HG02970 (cell line): ENCODE measurements around the gene RAP1A.
"Not testable (repeated sequence)": the region's sequence is repeated elsewhere in the genome, so short reads cannot be mapped to it uniquely, and the experiment has no call there.

Experiments
- ATAC-seq: cut with Tn5 transposase; IDR thresholded peaks from one replicate; pipeline ENCODE4 v1.9.1; 2021; ENCODE audit warnings: mild to moderate bottlenecking, moderate library complexity, moderate number of reproducible peaks; ENCODE audit not compliant: unreplicated experiment, low FRiP score

The RAP1A gene

DNA sequence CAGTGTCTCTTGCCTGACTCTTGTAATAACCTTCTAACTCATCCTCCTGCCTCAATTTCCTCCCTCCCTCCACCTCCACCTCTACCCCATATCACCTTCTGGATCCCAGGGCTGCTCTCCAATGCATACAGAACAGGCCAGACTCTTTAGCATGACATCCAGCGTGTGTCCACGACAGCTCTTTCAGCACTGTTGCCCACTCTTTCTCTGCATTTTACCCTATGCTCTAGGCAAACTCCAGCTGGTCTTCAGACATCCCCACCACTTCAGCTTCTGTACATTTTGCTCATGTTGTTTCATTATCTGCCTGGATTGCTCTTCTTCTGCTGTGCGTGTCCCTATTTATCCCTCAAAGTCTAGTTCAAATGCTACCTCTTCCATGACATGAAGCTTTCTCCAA, 114.8 kb downstream of the RAP1A start:
- no peak for ATAC-seq

DNA sequence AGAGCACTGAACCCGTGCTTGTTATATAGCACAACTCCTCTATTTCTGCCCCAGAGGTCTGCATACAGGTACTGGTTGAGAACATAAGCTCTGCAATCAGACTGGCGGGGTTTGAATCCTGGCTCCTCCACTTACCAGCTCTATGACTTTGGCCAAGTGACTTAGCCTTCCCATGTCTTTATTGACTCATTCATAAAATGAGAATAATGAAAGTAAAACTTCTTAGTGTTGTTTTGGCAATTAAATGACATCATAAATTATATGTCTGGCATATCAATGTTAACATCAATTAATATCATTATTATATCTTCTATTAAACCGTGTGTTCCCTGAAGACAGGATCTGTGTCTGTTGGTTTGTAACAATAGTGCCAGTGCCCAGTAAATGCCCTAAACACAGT, 115.3 kb downstream of the RAP1A start:
- ATAC-seq: no peak

DNA sequence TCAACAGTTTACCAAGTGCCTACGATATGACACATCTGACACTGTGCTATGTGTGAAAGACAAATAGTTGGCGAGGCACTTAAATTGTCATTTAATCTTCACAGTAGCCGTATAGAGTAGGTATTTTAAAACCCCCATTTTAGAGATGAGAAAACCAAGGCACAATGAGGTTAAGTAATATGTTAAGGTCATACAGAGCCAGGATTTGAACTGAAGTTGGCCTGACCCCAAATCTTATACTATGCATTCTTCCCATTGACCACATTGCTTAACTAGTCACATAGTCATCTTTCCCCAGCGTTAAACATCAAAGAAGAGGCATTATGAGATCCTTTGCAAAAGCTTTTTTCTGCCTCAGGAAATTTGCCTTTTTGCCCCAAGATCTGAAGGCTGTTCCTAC, 115.7 kb downstream of the RAP1A start:
- ATAC-seq: no peak

GRCh38 chr1:111735858-111736544, 116.4 kb downstream of the RAP1A start:
- no peak for ATAC-seq

- ATAC-seq: no peak
These were observed 117.1 kb downstream of the RAP1A start for GRCh38 chr1:111736548-111737215.

DNA sequence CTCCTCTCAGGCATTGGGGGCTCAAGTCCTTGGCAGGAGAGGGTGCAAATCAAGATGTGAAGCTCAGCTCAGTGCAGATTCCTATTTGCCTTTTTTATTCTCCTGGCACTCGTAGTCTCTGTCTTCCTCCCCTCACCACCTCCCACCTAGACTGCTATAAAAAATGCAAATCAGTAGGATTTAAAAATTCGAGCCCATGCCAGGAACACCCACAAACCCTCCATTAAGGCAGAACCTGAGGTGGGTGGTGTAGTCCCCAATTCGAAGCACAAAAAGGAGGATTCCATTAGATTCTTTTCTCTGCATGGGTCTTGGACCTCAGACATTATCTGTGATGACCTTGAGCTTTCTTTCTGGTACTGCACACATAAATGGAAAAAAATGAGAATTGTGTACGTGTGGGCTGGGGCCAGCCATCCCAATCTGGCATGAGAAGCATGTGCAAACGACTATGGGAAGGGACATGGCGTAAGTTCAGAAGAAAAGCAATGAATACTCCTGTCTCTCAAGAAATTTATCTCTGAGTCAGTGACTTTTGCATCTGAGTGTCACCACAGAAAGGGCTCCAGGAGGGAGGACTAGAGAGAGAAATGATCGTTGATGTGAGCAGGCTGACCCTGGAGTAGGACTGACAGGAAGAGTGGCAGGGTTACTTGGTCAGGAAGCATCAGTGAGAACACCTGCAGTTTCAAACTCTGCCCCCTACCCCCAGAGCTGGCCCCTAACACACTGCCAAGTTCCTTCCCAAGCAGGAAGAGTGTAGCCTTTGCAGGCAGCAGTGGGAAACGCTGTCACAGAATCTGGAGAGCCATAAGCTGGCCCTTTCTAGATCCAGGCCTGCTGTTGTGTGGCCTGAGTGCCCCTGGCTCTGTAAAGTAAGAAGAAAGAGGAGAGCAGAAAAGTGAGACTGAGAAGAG, 117.9 kb downstream of the RAP1A start:
- ATAC-seq: no peak

- no peak for ATAC-seq
These were observed 118.5 kb downstream of the RAP1A start for GRCh38 chr1:111738133-111738435.

- ATAC-seq: peak; percentile 42
These were observed 119.0 kb downstream of the RAP1A start for GRCh38 chr1:111738436-111739193.

DNA sequence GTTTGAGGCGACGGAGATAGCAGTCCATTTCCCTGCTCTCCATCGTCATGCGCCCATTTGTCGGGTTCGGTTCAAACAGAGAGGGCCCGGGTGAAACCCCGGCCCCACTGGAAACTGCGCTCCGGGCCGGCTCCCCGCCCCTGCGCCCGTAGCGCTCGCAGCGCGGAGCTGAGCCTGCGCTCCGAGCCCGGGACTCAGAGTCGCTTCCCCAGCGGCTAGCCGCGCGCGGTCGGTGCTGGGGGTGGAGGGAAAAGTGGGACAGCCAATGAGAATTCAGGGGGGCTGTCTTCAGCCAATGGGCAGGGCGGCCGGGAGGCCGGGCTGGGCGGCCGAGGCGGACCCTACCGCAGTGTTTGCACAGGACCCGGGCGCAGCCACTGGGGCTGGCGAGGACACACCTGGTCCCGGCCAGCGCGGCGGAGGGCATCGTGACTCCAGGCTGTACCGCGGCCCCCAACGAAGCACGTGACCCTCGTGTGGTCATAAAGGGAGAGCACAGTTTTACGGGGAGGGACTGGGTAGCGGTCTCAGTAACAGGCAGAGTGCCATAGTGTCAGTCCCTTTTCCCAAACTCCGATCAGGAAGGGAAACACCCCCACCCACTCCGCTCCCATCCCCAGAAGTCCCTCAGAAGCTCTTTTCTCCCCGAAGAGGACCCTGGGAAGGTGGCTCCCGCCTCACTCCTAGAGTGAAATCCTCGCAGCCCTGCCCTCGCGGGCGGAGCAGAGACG, 119.8 kb downstream of the RAP1A start, which contains the start of gene INKA2:
Gene INKA2 (minus strand): TSS at position 202 of the 731 bp plus-strand sequence. CDS start 153 bp downstream, at position 49.
- peak; percentile 76 for ATAC-seq

DNA sequence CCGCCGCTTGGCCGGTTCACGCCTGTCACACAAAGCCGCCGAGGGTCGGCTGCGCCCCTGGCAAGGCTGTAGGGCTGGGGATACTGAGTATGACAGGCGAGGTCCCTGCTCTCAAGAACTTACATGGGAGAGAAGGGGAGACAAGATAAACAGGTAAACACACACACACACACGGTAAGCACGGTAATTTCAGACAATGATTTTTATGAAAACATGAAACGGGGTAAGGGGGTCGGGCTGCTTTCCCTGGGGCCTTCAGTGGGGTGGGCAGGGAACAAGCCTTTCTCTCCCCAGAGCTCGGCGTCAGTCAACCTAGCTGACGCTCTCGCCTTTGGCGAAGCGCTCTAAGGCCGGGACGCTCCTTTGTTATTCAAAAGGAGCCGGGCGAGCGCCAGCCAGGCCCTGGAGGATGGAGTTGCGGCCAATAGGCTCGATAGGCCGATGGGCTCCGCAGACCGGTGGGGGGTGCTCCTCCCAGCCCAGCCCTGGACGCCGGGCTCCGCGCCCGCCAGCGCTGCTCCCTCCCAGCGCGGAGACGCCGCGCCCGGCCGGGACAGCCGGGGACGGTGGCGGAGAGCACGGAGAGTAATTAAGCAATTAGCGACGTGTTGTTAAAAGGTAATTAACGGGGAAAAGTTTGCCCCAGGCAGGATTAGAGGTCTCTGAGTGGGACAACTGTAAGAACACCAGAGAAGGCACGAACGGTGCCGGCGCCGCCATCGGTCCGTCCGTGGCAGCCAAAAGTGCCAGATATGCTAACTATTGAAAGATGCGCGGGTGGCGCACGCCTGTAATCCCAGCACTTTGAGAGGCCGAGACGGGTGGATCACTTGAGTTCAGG, 120.6 kb downstream of the RAP1A start:
- ATAC-seq: no peak

DNA sequence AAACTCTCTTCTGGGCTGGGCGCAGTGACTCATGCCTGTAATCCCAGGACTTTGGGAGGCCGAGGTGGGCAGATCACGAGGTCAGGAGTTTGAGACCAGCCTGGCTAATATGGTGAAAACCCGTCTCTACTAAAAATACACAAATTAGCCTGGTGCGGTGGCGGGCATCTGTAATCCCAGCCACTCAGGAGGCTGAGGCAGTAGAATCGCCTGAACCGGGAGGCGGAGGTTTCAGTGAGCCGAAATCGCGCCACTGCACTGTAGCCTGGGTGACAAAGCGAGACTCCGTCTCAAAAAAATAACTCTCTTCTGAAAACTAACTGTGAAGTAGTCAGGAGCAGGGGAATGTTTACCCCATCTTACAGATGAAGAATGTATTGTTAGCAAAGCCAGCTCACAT, 122.7 kb downstream of the RAP1A start:
- ATAC-seq: not testable (repeated sequence)

- ATAC-seq: no peak
These were observed 123.5 kb downstream of the RAP1A start for GRCh38 chr1:111742938-111743549.

DNA sequence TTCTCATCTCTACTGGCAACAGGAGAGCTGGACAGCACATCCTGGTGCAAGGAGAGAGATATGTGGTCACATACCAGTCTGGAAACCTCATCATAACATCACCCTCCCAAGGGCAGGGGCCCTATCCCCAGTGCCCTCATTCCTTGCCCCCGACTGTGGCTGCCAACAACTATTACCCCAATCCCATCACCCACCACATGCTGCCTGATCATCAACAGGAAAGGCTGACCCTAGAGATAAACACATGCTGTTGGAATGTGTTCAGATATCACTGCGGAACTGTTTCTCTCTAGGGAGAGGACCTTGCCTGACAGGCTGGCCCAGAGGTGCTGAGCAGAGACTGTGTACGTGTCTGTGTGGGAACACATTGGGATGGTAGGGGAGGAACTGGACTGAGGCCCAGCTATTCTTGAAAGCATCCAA, 124.1 kb downstream of the RAP1A start:
- ATAC-seq: no peak

DNA sequence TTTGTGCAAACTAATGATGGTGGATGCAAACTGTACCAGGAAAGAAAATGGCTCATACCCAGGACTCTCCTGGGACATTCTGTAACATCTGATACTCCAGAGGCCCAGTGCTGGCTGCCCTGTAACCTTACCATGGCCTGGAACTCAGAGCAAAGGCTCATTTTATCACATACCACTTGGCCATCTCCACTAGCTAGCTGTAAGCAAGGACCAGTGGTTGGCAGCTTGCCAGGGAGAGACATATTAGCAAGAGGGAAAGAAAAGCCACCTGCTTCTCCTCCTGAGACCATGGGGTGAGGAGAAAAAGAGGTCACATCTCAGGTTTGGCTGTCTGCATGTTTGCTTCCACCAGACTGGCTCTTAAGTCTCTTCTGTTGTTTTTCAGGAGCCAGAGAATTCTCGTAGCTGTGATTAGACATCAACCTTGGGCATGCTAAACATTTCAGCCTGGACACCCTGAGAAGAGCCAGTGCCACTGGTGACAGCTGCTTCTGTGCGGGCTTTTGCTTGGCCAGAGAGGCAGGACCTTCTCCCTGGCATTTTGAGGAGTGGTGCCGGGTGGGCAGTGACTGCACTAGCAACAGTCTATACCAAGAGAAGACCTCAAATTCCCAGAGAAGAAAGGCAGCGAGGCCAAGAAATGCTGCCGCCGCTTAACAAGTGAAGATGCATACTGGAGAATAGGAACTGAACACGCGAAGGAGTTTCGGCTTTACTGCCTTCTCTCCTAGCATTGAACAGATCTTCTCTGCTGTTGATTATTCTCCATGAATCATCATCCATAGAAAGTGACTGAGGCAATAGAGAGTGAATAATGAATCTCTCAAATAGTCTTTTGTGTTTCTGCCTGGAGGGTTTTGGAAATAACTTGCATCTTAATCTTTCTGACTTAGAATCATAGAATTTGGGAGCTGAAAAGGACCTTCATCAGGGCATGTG, 126.4 kb downstream of the RAP1A start:
- no peak for ATAC-seq

DNA sequence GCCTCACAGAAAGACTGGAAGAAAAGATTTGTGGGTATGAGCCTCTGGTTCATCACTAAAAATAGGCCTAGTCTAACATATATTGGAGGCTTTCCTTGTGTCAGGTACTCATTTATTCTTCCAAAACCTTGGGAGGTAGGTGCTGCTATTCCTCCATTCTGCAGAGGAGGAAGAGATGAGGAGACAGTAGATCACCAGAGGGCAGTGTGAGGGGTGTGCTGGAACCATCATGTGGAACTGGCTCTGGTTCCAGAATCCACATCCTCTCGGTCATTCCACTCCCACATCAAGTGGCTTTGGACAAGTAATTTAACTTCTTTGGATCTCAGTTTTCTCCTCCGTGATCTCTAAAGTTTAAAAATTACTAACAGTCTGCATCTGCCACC, 127.0 kb downstream of the RAP1A start:
- no peak for ATAC-seq

DNA sequence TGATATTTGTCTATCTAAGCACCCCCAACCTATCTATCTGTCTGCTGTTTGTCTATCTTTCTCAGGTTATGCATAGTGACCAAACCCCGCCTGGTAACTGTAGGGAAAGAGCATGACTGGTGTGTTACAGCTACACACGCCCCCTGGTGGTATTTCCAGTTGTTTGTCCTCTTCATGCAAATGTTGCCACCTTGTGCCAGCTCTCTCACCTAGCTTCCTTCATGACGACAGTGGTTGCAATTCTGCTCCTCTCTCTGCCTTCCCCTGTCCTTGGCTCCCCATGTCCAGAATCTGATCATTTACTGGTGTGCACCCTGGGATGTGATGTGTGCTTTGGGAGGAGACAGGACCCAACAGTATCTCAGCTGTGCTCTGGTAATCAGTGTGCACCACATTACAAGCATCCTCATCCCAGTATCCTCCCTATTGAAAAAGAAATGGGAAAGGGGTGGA, 127.7 kb downstream of the RAP1A start:
- no peak for ATAC-seq

GRCh38 chr1:111747947-111748346, 128.4 kb downstream of the RAP1A start:
- ATAC-seq: no peak
